ENCODE results near the gene INHA.

The INHA gene

DNA sequence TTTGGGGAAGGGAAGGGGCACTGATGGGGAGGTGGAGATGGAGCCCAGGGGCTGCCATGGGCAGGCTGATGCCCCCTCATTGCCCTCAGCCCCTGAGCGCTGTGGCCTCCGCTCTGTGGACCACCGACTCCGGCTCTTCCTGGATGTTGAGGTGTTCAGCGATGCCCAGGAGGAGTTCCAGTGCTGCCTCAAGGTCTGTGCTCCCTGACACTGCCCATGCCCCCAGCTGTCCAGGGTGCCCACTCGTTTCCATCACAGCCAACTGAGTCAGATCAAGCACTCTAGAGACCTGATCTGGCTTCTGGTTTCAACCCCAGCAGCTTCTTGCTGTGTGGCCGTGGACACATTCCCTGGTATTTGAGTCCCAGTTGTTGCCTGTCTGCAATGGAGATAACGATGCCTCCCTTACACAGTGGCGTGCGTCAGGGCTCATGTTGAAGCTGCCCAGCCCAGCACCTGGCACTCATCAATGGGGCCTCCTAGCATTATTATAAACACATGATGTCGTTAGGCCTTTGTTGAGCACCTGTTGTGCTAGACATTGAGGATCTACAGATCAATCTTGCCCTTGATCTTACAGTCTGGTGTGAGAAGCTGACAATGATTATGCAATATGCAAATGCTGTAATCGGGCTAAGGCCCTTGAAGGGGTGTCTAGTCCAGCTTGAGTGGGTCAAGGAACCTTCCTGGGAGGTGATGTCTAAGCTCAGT is 39.9 kb downstream of the INHA start:
- no peak for DNase-seq (ENCODE audit: low read depth)

DNA sequence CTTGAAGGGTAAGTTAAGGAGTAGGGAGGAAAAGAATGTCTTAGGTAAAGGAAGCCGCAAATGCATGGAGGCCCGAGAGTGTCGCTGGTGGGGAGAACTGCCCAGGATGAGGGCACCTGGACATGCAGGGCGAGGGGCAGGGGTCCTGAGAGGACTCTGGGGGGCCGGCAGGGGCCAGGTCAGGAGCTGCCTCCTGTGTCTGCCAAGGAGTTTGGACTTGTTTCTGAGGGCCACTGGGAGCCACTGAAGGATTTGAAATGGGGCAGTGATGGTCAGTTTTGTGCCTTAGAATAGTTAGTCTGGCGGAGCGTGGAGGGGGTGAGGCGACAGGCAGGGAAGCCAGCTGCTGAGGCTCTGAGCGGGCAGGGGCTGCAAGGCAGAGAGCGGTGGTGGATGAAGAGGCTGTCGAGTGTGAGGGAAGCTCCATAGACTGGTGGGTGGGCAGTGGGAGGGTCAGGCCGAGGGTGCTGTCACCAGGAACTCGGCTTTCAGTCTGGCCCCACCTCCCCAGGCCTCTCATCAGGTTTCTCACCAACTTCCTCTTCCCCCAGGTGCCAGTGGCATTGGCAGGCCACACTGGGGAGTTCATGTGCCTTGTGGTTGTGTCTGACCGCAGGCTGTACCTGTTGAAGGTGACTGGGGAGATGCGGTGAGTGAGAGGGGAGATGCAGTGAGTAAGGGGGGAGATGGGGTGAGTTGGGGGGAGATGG is 40.6 kb downstream of the INHA start:
- no peak for DNase-seq (ENCODE audit: low read depth)

DNA sequence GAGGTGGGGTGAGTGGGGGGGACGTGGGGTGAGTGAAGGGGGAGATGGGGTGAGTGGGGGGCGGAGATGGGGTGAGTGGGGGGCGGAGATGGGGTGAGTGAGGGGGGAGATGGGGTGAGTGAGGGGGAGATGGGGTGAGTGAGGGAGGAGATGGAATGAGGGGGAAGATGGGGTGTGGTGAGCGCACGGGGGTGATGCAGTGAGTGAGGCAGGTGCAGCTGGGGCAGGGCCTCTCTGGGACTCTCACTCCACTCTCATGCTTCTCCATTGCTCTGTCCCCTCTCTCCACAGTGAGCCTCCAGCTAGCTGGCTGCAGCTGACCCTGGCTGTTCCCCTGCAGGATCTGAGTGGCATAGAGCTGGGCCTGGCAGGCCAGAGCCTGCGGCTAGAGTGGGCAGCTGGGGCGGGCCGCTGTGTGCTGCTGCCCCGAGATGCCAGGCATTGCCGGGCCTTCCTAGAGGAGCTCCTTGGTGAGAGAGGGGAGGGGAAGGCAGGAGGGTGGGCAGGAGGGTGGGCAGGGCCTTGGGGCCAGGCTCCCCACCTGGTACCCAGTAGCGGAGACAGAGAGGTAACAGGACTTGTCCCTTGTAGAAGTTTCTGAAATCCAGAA is 41.5 kb downstream of the INHA start:
- no peak for DNase-seq (ENCODE audit: low read depth)

DNA sequence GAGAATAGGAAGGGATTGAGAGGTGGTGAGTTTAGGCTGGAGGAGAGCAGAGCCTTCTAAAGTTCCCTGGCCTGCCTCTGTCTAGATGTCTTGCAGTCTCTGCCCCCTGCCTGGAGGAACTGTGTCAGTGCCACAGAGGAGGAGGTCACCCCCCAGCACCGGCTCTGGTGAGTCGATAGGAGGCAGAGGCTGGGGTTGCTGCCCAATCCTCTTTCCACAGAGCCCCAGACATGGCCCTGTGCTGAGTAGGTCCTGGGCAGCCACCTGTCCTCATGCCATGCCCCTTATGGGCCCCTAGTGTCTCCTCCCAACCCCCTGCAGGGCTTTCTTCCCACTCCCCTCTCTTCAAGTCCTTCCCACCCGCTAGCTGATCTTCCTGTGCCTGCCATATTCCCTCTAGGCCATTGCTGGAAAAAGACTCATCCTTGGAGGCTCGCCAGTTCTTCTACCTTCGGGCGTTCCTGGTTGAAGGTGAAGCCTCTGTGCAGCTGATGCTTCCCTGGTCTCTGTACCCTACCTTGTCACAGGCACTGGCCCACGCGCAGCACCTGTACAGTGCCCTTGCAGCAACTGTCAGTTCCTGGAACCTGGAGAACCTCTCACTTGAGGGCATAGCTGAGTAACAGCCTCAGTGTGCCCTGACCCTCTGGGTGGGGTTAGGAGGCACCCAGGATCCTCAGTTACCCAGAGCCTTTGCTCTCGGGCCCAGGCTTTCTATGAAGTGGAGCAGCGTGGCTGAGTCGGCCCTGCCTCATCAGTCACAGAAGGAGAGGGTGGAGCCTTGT is 42.2 kb downstream of the INHA start:
- no peak for DNase-seq (ENCODE audit: low read depth)

DNA sequence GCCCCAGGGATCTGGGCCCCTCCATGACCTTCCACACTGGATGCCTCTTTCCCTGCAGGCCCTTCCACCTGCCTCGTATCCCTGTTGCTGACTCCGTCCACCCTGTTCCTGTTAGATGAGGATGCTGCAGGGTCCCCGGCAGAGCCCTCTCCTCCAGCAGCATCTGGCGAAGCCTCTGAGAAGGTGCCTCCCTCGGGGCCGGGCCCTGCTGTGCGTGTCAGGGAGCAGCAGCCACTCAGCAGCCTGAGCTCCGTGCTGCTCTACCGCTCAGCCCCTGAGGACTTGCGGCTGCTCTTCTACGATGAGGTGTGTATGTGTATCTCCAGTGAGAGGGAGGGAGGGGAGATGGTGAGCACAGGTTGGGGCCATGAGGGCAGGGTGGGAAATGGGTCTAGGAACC is 42.9 kb downstream of the INHA start:
- no peak for DNase-seq (ENCODE audit: low read depth)

DNA sequence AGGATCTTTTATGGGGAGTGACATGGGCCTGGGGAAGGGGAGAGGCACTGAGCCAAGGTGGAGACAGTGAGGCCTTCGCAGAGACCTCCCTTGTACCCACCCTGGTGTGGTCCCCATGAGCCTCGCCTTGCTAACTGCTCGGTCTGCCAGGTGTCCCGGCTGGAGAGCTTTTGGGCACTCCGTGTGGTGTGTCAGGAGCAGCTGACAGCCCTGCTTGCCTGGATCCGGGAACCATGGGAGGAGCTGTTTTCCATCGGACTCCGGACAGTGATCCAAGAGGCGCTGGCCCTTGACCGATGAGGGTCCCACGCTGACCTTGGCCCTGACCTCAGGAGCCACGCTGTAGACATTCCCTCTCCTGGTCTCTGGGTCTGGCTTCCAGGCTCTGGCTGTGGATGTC is 43.8 kb downstream of the INHA start:
- no peak for DNase-seq (ENCODE audit: low read depth)

DNA sequence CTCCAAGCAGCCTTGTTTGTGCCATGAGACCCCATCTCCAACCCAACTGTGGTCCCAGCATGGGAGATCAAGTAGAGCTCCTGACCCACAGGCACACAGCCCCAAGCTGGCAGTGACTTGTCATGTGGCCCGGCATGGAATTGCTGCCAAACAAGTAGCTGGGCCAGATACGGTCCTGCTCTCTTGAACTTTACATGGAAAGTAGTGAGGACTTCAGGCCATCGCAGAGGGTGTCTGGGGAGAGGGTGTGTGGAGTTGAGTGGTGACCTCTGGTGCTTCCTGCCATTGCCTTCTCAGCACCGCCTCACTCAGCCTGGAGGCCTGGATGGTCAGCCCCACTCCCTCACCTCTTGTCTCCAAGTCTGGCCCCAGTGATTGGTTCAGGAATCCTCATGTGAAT is 44.4 kb downstream of the INHA start:
- DNase-seq (ENCODE audit: low read depth) = no peak

DNA sequence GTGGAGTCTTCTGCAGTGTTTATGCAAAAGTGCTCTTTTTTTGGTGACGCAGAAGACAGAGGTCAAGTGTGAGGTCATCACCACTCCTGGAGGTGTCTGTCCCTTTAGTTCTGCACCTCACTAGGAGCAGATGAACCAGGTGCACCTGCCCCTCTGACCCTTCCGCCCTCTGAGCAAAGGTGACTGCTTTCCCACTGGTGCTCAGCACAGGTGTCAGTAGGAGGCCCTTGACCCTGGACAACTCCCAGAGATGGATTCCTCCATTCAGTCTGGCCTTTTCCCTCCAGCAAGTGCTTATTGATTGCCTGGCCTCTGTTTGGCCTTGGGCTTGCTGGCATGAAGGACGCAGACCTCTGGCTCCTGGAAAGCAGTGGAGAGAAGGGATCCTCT is 46.6 kb downstream of the INHA start:
- no peak for DNase-seq (ENCODE audit: low read depth)

DNA sequence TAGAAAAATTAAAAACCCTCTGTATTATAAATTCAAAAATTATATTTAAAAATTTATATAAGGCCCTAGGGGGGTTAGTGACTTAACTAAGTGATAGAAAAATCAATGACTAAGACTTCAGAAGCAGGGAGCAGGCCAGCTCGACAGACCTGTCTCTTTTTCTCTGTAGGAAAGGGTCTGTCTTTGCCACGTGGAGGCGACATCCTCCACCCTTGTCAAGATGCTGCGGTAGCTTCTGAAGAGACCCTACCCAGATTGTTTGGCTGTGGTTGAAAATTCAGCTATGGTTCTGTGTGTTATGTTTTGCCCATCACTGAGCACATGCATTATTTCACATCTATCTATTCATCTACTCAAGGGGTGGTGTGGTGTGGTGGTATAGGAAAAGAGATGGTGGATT is 47.1 kb downstream of the INHA start:
- DNase-seq (ENCODE audit: low read depth) = no peak

DNA sequence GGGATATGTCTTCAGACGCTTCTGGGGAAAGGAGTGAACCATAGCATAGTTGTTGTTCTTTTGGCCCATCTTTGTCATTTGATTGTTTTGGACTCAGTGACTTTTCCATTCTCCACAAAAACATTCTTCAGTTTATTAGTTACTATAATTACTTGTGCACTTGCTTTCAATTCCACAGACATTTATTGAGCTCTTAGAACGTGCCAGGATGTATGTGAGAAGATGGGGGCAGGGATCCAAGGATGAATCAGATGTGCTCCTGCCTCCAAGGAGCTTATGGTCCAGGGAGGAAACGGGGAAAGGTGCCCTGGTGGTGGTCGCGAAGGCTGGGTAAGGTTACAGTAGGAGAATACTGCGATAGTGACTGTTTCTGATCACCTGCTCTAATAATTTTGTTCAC is 48.4 kb downstream of the INHA start:
- no peak for DNase-seq (ENCODE audit: low read depth)

DNA sequence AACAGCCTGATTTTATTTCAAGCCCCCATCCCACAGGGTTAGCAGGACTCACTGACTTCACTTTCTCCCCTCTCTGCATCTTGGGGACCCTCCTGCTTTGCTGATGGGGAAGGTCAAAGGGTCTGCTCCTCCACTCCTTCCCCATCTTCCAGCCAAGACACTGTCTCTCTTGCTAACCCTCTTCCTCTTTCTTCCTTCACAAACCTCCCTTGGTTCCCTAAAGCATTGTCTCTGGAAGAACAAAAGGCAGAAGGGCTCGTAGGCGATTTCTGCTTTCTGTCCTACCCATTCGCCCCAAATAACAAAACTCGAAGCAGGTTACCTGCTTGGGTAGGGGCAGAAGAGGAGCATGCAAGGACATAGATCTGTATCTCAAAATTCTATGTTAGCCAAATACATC is 49.8 kb downstream of the INHA start:
- DNase-seq (ENCODE audit: low read depth) = no peak

DNA sequence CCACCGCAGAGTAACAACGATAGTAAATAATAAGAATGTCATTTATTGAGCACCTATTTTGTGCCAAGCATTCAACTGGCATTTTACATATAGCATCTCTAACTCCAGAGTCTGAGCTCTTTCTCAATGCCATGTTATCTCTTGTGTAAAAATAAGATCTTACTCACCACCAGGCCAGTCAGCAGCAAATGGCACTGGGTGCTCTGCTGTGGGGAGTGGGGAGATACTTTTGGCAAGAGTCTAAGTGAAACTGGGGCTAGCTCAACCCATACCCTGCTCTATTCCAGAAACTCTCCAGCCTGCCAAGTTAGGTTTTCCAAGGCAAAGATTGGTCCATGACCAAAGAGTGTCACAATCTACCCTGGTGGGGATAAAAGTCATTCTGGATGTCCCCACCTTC is 50.4 kb downstream of the INHA start:
- DNase-seq (ENCODE audit: low read depth) = no peak

DNA sequence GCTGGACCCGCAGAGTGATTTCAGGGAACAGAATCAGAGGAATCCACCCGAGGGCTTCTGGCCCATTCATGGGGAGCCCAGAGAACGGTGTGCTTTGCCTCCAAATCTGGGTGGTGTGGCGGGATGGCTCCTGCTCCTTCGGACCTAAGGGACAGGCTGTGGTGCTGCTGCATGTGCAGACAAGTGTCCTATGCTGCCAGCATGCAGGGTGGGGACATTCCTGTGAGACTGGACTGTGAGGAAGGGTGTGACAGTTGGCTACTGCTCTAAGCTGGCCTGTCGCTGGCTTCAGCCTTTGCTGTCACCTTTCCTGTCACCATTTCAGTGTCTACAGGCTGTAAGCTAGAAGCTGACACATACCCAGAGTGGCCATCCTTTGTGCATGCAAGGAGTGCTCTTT is 52.5 kb downstream of the INHA start:
- no peak for DNase-seq (ENCODE audit: low read depth)

DNA sequence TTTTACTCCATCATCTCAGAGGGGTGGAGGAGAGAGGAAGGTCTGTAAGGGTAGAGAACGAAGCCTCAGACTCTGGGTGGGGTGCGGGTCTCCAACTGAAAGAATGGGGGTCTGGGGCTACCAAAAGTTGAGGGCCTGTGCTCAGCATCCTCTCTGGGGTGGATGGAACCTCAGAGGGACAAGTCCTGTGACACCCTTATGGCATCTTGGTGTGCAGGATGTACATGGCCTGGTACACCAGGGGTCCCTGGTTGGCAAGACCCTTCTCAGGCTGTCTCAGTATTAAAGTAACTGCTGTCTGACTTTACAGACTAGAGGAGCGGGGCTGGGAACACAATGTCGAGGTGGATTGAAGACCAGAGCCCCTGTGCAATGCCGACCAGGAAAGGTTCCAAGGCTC is 53.1 kb downstream of the INHA start:
- no peak for DNase-seq (ENCODE audit: low read depth)
